NCI-H345 treated with DMSO at 0.1 percent for 48 hours (cell line): ENCODE measurements around the gene MED10.

Experiments
- DNase-seq: peaks from one replicate; lab custom pipeline; 2025; ENCODE audit not compliant: unreplicated experiment; lab: John Stamatoyannopoulos, UW

Gene MED10

GRCh38 chr5:6377905-6378765 lies at the start of gene MED10:
TSS of gene MED10 (minus strand) at chr5:6378547. CDS start at chr5:6378483, 64 bp downstream.
- DNase-seq: peak; percentile 90

- DNase-seq: no peak
Observed at GRCh38 chr5:6427694-6428093, 49.3 kb upstream of the MED10 start.

- no peak for DNase-seq
Observed at GRCh38 chr5:6424700-6425099, 46.4 kb upstream of the MED10 start.

- peak; percentile 87 for DNase-seq
Observed at GRCh38 chr5:6424110-6424659, 45.8 kb upstream of the MED10 start.

GRCh38 chr5:6423327-6424109 lies 45.2 kb upstream of the MED10 start:
- no peak for DNase-seq

GRCh38 chr5:6419340-6419852 lies 41.0 kb upstream of the MED10 start:
- DNase-seq: no peak

GRCh38 chr5:6418679-6419276 lies 40.4 kb upstream of the MED10 start:
- no peak for DNase-seq

GRCh38 chr5:6417657-6418056 lies 39.3 kb upstream of the MED10 start:
- DNase-seq: no peak

GRCh38 chr5:6412811-6413210 lies 34.5 kb upstream of the MED10 start:
- no peak for DNase-seq

GRCh38 chr5:6411141-6411540 lies 32.8 kb upstream of the MED10 start:
- no peak for DNase-seq

GRCh38 chr5:6410421-6410820 lies 32.1 kb upstream of the MED10 start:
- DNase-seq: no peak

- DNase-seq: no peak
Observed at GRCh38 chr5:6408627-6409446, 30.5 kb upstream of the MED10 start.

GRCh38 chr5:6408260-6408596 lies 29.9 kb upstream of the MED10 start:
- no peak for DNase-seq

- no peak for DNase-seq
Observed at GRCh38 chr5:6407558-6408259, 29.4 kb upstream of the MED10 start.

GRCh38 chr5:6405591-6405990 lies 27.2 kb upstream of the MED10 start:
- DNase-seq: no peak

GRCh38 chr5:6404129-6404528 lies 25.8 kb upstream of the MED10 start:
- DNase-seq: no peak

GRCh38 chr5:6403416-6403815 lies 25.1 kb upstream of the MED10 start:
- DNase-seq: no peak

- no peak for DNase-seq
Observed at GRCh38 chr5:6402939-6403338, 24.6 kb upstream of the MED10 start.

GRCh38 chr5:6401410-6401809 lies 23.1 kb upstream of the MED10 start:
- no peak for DNase-seq
